GM21529 (cell line): ENCODE results near the gene ATP6V0E1.

Experiments
- ATAC-seq: cut with Tn5 transposase; IDR thresholded peaks from one replicate; pipeline ENCODE4 v1.9.1; 2021; ENCODE audit not compliant: unreplicated experiment

ATP6V0E1 gene

GRCh38 chr5:172956228-172956627, 27.3 kb upstream of the ATP6V0E1 start:
- no peak for ATAC-seq

- ATAC-seq = no peak
These were observed 26.6 kb upstream of the ATP6V0E1 start for GRCh38 chr5:172956936-172957335.

- no peak for ATAC-seq
These were observed 26.1 kb upstream of the ATP6V0E1 start for GRCh38 chr5:172957458-172957857.

- ATAC-seq = peak; percentile 68
These were observed 25.1 kb upstream of the ATP6V0E1 start for GRCh38 chr5:172958331-172959046.

- no peak for ATAC-seq
These were observed 23.5 kb upstream of the ATP6V0E1 start for GRCh38 chr5:172959824-172960799.

GRCh38 chr5:172969921-172970320, 13.7 kb upstream of the ATP6V0E1 start:
- no peak for ATAC-seq

GRCh38 chr5:172971482-172971881, 12.1 kb upstream of the ATP6V0E1 start:
- ATAC-seq = no peak

GRCh38 chr5:172972552-172972951, 11.0 kb upstream of the ATP6V0E1 start:
- ATAC-seq = no peak

GRCh38 chr5:172973127-172973916, 10.2 kb upstream of the ATP6V0E1 start:
- no peak for ATAC-seq

GRCh38 chr5:172973931-172974330, 9.6 kb upstream of the ATP6V0E1 start:
- no peak for ATAC-seq

GRCh38 chr5:172975289-172975688, 8.3 kb upstream of the ATP6V0E1 start:
- no peak for ATAC-seq

- no peak for ATAC-seq
These were observed 3.8 kb upstream of the ATP6V0E1 start for GRCh38 chr5:172979778-172980177.

GRCh38 chr5:172981931-172982330, 1.6 kb upstream of the ATP6V0E1 start:
- ATAC-seq = no peak

- ATAC-seq = peak; percentile 62
These were observed 828 bp downstream of the ATP6V0E1 start for GRCh38 chr5:172984244-172984953.

- no peak for ATAC-seq
These were observed 2.0 kb downstream of the ATP6V0E1 start for GRCh38 chr5:172985596-172985995.

- ATAC-seq = no peak
These were observed 4.7 kb downstream of the ATP6V0E1 start for GRCh38 chr5:172988276-172988675.

GRCh38 chr5:172990776-172991175, 7.2 kb downstream of the ATP6V0E1 start:
- no peak for ATAC-seq

GRCh38 chr5:172994405-172994804, 10.8 kb downstream of the ATP6V0E1 start:
- ATAC-seq = no peak

GRCh38 chr5:172999372-172999973, 15.9 kb downstream of the ATP6V0E1 start:
- no peak for ATAC-seq

- ATAC-seq = no peak
These were observed 16.4 kb downstream of the ATP6V0E1 start for GRCh38 chr5:172999974-173000373.
